Astrocyte of the spinal cord (primary cell): ENCODE measurements around the gene KIF3C.

Experiments
- DNase-seq: peaks from one replicate; pipeline ENCODE4 v3.0.0; 2011; ENCODE audit warnings: low read depth, low spot score
- H3K4me3 ChIP-seq: 2 replicates; pipeline ENCODE4 v1.5.1; 2011; ENCODE audit warnings: low read depth, mild to moderate bottlenecking, low read length, moderate library complexity
- CTCF ChIP-seq: IDR thresholded peaks from 2 replicates; pipeline ENCODE4 v1.5.1; 2012; ENCODE audit warnings: low read depth, mild to moderate bottlenecking, low read length, inconsistent platforms
- in situ Hi-C: cut with HindIII; loops from 2 replicates; pipeline ENCODE4 v1.10.0; 2017; ENCODE audit warnings: low sequenced_read_pairs

KIF3C gene

GRCh38 chr2:25996844-25997243 is 14.5 kb upstream of the KIF3C start:
- DNase-seq, result no peak
- in situ Hi-C loops, result no loop called here
- no peak overlapping the region for H3K4me3 ChIP-seq
- no peak for TF ChIP-seq CTCF

GRCh38 chr2:25994509-25994908 is 12.2 kb upstream of the KIF3C start:
- no peak overlapping the region for H3K4me3 ChIP-seq
- TF ChIP-seq CTCF, result no peak
- in situ Hi-C loops, result no loop called here
- DNase-seq, result no peak

- H3K4me3 ChIP-seq, result no peak overlapping the region
- TF ChIP-seq CTCF, result no peak
- in situ Hi-C loops, result no loop called here
- no peak for DNase-seq
Observed at GRCh38 chr2:25993049-25993448, 10.8 kb upstream of the KIF3C start.

GRCh38 chr2:25992556-25992955 is 10.3 kb upstream of the KIF3C start:
- in situ Hi-C loops, result no loop called here
- TF ChIP-seq CTCF, result no peak
- no peak for DNase-seq
- no peak overlapping the region for H3K4me3 ChIP-seq

GRCh38 chr2:25991965-25992364 is 9.7 kb upstream of the KIF3C start:
- no peak for DNase-seq
- H3K4me3 ChIP-seq, result no peak overlapping the region
- in situ Hi-C loops, result no loop called here
- no peak for TF ChIP-seq CTCF

- DNase-seq, result no peak
- TF ChIP-seq CTCF, result no peak
- in situ Hi-C loops, result no loop called here
- no peak overlapping the region for H3K4me3 ChIP-seq
Observed at GRCh38 chr2:25989154-25989553, 6.9 kb upstream of the KIF3C start.

- DNase-seq, result no peak
- no peak overlapping the region for H3K4me3 ChIP-seq
- in situ Hi-C loops, result no loop called here
- no peak for TF ChIP-seq CTCF
Observed at GRCh38 chr2:25988134-25988533, 5.8 kb upstream of the KIF3C start.
